ENCODE data around the gene POU4F3. TPM values are rescaled to one million over a fixed set of nuclear protein-coding genes. Genes with fewer than 3 reads are reported as not detected.
A peak's percentile ranks its signal among the peaks of the same experiment; 100 is the strongest.

The POU4F3 gene
- total and polyA plus RNA-seq, 9 donors: 0.08 to 0.23 TPM; not detected in 7

- Histone ChIP-seq H3K27me3 (no peaks in the 10 kb centered on the region), H3K4me3 (no peak overlapping the region), H3K9me3 (no peaks in the 10 kb centered on the region), H3K4me1 (ENCODE audit: insufficient read depth) (peaks cover 1% of the 10 kb centered on the region), H3K27ac (no peak overlapping the region), H3K36me3 (no peaks in the 10 kb centered on the region)
- intact Hi-C loops (cut with DNase I): no loop called here
- TF ChIP-seq EP300 (IDR thresholded peaks at IDR 0.05) (no peak), POLR2A (IDR thresholded peaks at IDR 0.05) (no peak), CTCF (IDR thresholded peaks at IDR 0.05) (no peak)
- 2 to 6% (median 3%) methylated on average over 40 of the region's 40 CpGs for WGBS, 3 donors
- peak; percentile 12 to 67 (median 37) for DNase-seq
Measured at GRCh38 chr5:146340260-146341081, 1.8 kb downstream of the POU4F3 start.

- Histone ChIP-seq H3K27me3 (no peaks in the 10 kb centered on the region), H3K36me3 (no peaks in the 10 kb centered on the region), H3K27ac (no peak overlapping the region), H3K4me3 (no peak overlapping the region), H3K9me3 (no peaks in the 10 kb centered on the region), H3K4me1 (ENCODE audit: insufficient read depth) (peaks cover 1% of the 10 kb centered on the region)
- no peak for DNase-seq
- TF ChIP-seq CTCF (IDR thresholded peaks at IDR 0.05) (no peak), POLR2A (IDR thresholded peaks at IDR 0.05) (no peak), EP300 (IDR thresholded peaks at IDR 0.05) (no peak)
- WGBS, 3 donors: 6 to 14% (median 11%) methylated on average over 6 of the region's 6 CpGs
- intact Hi-C loops (cut with DNase I): no loop called here
Measured at GRCh38 chr5:146341854-146342253, 3.2 kb downstream of the POU4F3 start.

- 4 to 6% (median 6%) methylated on average over 14 of the region's 14 CpGs for WGBS, 3 donors
Measured at GRCh38 chr5:146342519-146342881, 3.9 kb downstream of the POU4F3 start.

GRCh38 chr5:146342882-146343865, 4.5 kb downstream of the POU4F3 start:
- H3K27me3 ChIP-seq: no peaks in the 10 kb centered on the region
- H3K9me3 ChIP-seq: no peaks in the 10 kb centered on the region
- WGBS, 3 donors: 2 to 4% (median 3%) methylated on average over 46 of the region's 46 CpGs
- peaks cover 1% of the 10 kb centered on the region for H3K4me1 ChIP-seq (ENCODE audit: insufficient read depth)
- no peaks in the 10 kb centered on the region for H3K36me3 ChIP-seq
- intact Hi-C loops (cut with DNase I): no loop called here
- H3K4me3 ChIP-seq: no peak overlapping the region
- TF ChIP-seq EP300 (IDR thresholded peaks at IDR 0.05): no peak
- no peak for TF ChIP-seq CTCF (IDR thresholded peaks at IDR 0.05)
- TF ChIP-seq POLR2A (IDR thresholded peaks at IDR 0.05): no peak
- no peak for DNase-seq
- no peak overlapping the region for H3K27ac ChIP-seq

More at GRCh38 chr5:146342519-146342881, 3.9 kb downstream of the POU4F3 start:
- Histone ChIP-seq H3K4me3 (no peak overlapping the region), H3K4me1 (ENCODE audit: insufficient read depth) (peaks cover 1% of the 10 kb centered on the region), H3K27me3 (no peaks in the 10 kb centered on the region), H3K27ac (no peak overlapping the region), H3K36me3 (no peaks in the 10 kb centered on the region), H3K9me3 (no peaks in the 10 kb centered on the region)
- TF ChIP-seq POLR2A (IDR thresholded peaks at IDR 0.05): no peak
- DNase-seq: no peak
- intact Hi-C loops (cut with DNase I): no loop called here
